ENCODE results near the gene MICAL1.

The MICAL1 gene

GRCh38 chr6:109491207-109491938 is 35.8 kb upstream of the MICAL1 start:
- DNase-seq (ENCODE audit: low read depth), result peak; percentile 31
- no peak for TF ChIP-seq CTCF (conservative IDR thresholded peaks at IDR 0.05; ENCODE audit: control insufficient read depth, insufficient read depth, low read depth, low read length)
- H3K4me3 ChIP-seq (ENCODE audit: control insufficient read depth, low read depth, low read length), result no peak overlapping the region

GRCh38 chr6:109490713-109491112 is 35.1 kb upstream of the MICAL1 start:
- no peak for DNase-seq (ENCODE audit: low read depth)
- TF ChIP-seq CTCF (conservative IDR thresholded peaks at IDR 0.05; ENCODE audit: control insufficient read depth, insufficient read depth, low read depth, low read length), result no peak
- no peak overlapping the region for H3K4me3 ChIP-seq (ENCODE audit: control insufficient read depth, low read depth, low read length)

GRCh38 chr6:109488001-109488400 is 32.4 kb upstream of the MICAL1 start:
- DNase-seq (ENCODE audit: low read depth), result no peak
- no peak for TF ChIP-seq CTCF (conservative IDR thresholded peaks at IDR 0.05; ENCODE audit: control insufficient read depth, insufficient read depth, low read depth, low read length)
- H3K4me3 ChIP-seq (ENCODE audit: control insufficient read depth, low read depth, low read length), result no peak overlapping the region

GRCh38 chr6:109486068-109486467 is 30.5 kb upstream of the MICAL1 start:
- TF ChIP-seq CTCF (conservative IDR thresholded peaks at IDR 0.05; ENCODE audit: control insufficient read depth, insufficient read depth, low read depth, low read length), result no peak
- H3K4me3 ChIP-seq (ENCODE audit: control insufficient read depth, low read depth, low read length), result no peak overlapping the region
- DNase-seq (ENCODE audit: low read depth), result no peak

- no peak for TF ChIP-seq CTCF (conservative IDR thresholded peaks at IDR 0.05; ENCODE audit: control insufficient read depth, insufficient read depth, low read depth, low read length)
- no peak for DNase-seq (ENCODE audit: low read depth)
- no peak overlapping the region for H3K4me3 ChIP-seq (ENCODE audit: control insufficient read depth, low read depth, low read length)
Observed at GRCh38 chr6:109485266-109485935, 29.8 kb upstream of the MICAL1 start.

GRCh38 chr6:109484122-109484521 is 28.6 kb upstream of the MICAL1 start:
- no peak overlapping the region for H3K4me3 ChIP-seq (ENCODE audit: control insufficient read depth, low read depth, low read length)
- DNase-seq (ENCODE audit: low read depth), result peak; percentile 32
- no peak for TF ChIP-seq CTCF (conservative IDR thresholded peaks at IDR 0.05; ENCODE audit: control insufficient read depth, insufficient read depth, low read depth, low read length)

Measured in fibroblast of mammary gland (primary cell).